Activated T-cell treated with anti-CD3 and anti-CD28 coated beads for 48 hours (primary cell): Measurements from ENCODE around the gene RELA.
A peak's percentile ranks its signal among the peaks of the same experiment; 100 is the strongest.
"Not testable (repeated sequence)": the region's sequence is repeated elsewhere in the genome, so short reads cannot be mapped to it uniquely, and the experiment has no call there.

Source experiments
- DNase-seq: peaks from one replicate; pipeline ENCODE4 v3.0.0-alpha.2; 2020; ENCODE audit warnings: low read depth

Gene RELA

DNA sequence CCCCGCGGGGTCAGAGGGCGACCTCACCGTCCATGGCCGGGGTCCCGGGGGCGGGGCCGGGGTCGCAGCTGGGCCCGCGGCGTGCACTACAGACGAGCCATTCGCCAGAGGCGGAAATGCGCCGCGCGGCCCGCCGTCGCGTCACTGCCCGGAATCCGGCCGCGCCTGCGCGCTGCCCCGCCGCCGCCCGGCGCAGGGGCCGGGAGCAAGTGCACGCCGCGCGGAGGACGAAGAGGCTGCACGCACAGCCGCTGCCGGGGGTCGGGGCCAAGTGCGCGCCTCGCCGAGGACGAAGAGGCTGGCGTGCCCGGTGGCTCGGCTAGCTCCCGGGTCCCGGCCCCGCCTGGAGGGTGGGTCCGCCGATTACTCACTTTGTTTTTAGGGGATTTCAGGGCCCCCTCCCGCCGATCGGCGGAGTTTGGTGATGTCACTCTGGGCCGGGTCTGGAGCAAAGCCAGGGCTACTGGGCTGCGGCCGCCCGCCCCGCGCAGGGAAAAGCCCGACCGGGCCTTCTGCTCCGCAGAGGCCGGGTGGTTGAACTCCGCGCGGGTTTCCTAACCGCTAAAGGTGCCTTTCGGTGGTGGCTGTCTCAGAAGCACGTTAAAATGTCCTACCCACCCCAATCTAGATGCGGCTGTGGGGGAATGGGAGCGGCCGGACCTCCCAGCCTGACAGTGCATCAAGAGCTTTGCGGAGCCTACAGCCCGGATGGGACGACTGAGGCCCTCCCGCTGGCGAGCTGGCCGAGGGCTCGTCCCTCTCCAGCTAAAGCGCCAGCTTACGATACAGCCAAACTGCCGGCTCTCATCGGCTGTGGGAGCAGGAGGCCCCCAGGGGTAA is at the start of gene RELA:
TSS of gene RELA (minus strand) at position 118 of the 840 bp plus-strand sequence. CDS start at position 34, 84 bp downstream.
- peak; percentile 95 for DNase-seq

DNA sequence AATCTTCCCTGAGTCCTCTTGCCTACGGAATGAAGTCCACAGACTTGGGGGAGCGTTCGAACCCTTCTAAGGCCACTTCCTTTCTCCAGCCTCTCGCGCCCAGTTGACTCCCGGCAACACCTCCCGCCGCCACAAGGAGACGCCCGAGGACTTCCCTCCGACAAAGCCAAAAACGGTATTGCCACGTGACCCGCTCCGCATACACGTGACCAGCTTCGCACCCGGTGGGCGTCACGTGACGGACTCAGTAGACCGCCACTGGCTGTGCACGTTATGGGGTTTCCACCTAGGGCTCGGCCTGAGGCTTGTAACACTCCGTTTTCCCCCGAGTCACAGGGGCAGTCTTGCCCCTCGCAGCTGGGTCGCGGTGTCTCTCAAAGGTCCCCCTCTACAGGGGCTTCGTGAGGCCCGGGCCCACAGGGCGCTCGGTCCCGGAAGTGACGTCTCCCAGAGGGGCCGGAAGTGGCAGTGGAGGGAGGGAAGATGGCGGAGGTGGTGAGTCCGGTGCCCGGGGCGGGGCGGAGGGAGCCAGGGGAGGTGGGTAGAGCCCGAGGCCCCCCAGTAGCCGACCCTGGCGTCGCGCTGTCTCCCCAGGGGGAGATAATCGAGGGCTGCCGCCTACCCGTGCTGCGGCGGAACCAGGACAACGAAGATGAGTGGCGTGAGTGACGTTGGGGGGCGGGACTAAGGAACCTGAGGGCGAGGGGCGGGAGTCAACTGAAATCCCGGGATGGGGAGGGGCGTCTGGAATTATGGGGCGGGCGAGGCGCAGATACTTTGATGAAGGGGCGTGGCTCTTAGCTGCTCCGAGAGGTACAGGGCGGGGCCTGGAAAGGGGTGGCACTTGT is 49.3 kb upstream of the RELA start, which contains the start of gene KAT5:
TSS of gene KAT5 (plus strand) at position 468 of the 848 bp plus-strand sequence. CDS start at position 484, 16 bp downstream.
- DNase-seq = peak; percentile 97

DNA sequence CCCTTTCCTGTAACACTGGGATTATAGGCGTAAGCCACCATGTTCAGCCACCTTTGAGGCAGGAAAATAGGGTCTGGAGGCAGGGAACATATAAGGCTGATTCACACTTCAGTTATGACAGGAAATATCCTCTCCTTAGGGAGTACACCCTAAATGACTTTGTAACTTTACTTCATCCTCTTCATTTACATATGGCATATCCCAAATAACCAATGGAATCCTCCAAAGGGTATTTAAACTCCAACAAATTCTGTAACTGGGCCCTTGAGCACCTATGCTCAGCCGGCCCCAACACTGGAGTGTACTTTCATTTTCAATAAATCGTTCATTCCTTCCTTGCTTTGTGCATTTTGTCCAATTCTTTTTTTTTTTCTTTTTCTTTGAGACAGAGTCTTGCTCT is 47.7 kb upstream of the RELA start:
- no peak for DNase-seq

DNA sequence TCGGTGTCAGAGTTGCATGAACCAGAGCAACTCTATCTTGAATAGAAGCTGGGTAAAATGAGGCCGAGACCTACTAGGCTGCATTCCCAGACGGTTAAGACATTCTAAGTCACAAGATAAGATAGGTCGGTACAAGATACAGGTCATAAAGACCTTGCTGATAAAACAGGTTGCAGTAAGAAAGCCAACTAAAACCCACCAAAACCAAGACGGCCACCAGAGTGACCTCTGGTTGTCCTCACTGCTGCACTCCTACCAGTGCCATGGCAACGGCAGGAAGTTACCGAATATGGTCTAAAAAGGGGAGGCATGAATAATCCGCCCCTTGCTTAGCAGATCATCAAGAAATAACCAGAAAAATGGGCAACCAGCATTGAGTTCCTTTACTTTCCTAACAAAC is 46.9 kb upstream of the RELA start:
- no peak for DNase-seq

DNA sequence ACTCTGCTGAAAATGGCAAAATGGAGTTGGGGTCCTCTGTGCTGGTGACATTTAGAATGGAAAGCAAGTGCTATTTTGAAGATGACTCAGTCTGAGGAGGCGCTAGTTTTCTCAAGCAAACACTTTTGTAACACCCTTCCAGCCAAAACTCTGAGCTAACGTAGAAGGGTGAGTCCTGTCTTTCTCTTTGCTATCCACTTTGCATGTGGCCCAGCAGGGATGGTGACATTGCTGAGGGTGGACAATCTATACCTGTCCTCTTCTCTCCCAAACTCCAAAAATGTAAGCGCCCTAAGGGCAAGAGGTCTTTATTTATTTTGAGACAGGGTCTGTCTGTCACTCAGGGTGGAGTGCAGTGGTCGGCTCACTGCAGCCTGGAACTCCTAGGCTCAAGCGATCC is 45.7 kb upstream of the RELA start:
- DNase-seq = no peak

DNA sequence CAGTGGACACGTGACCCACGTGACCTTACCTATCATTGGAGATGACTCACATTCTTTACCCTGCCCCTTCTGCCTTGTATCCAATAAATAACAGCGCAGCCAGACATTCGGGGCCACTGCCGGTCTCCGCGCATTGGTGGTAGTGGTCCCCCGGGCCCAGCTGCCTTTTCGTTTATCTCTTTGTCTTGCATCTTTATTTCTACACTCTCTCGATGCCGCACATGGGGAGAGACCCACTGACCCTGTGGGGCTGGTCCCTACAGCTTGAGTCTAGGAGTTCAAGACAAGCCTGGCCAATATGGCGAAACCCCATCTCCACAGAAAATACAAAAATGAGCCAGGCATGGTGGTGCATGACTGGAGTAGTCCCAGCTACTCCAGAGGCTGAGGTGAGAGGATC is 44.3 kb upstream of the RELA start:
- DNase-seq = not testable (repeated sequence)

DNA sequence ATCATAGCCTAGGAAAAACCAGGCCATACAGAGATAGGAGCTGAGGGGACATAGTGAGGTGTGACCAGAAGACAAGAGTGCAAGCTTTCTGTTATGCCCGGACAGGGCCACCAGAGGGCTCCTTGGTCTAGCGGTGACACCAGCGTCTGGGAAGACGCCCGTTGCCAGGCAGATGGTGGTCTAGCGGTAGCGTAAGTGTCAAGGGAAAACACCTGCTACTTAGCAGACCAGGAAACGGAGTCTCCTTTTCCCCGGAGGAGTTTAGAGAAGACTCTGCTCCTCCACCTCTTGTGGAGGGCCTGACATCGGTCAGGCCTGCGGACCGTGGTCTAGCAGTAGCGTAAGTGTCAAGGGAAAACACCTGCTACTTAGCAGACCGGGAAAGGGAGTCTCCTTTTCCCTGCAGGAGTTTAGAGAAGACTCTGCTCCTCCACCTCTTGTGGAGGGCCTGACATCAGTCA is 43.6 kb upstream of the RELA start:
- peak; percentile 72 for DNase-seq

DNA sequence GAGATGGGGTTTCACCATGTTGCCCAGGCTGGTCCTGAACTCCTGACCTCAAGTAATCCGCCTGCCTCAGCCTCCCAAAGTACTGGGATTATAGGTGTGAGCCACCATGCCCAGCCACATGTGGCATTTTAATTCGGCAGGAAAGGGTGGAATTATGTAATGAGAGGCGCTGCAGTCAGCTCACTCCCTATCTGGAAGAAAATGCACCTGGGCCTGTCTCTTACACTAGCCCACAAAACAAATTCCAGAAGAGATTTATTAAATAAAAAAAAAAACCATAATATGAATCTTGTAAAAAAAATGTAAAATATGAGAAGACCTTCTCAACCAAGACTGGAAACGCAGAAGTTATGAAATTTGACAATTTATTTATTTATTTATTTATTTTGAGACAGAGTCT is 41.1 kb upstream of the RELA start:
- no peak for DNase-seq

DNA sequence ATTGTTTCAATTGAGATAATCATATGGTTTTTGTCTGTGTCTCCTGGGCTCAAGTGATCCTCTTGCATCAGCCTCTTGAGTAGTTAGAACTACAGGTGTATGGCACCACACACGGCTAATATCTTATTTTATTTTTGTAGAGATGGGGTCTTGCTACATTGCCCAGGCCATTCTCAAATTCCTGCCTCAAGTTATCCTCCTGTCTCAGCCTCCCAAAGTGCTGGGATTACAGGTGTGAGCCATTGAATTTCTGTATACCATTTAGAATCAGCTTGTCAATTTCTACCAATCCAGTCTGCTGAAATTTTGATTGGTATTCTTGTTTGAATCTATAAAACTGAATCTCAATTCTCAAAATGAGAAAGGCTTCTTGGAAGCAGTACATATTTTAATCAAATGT is 39.0 kb upstream of the RELA start:
- no peak for DNase-seq

DNA sequence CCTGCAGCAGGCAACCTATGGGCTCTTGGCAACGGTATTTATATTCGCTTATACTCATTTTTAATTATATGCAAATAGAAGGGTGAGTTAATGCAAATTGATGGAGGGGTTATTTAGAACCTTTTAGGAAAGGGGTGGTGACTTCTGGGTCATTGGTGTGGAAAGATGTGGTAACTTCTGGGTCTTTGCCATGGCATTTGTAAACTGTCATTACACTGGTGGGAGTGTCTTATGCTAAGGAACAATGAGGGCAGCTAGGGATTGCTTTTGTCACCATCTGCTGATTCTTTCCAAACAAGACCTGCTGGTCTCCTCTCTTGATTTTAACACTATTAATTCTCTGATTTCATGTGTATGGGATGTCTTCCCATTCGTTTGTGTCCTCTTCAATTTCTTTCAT is 37.7 kb upstream of the RELA start:
- DNase-seq = no peak

DNA sequence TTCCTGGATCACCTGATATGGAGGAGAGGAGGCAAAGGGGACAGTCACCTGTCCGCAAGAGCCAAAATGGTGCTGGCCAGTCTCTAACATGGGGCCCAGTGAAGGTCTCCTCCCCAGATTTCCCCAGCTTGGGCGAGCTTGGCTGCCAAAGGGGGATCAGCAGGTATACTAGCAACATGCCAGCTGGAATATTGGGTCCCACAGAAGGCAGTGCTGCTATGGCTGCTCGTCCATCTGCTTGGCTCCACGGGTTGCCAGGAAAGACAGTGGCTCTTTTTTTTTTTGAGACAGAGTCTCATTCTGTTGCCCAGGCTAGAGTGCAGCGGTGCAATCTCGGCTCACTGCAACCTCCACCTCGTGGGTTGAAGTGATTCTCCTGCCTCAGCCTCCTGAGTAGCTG is 36.6 kb upstream of the RELA start:
- DNase-seq = no peak

DNA sequence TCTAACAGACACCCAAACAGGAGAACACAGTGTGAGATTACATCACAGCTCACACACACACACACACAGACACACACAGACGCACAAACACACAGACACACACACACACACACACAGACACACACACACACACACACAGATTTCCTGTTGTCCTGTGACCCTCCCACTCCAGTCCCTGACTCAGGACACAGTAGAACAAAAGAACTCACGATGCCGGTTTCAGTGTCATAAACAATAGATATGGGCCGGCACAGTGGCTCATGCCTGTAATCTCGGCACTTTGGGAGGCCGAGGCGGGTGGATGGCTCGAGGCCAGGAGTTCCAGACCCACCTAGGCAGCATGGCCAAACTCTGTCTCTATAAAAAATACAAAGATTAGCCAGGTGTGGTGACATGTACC is 35.5 kb upstream of the RELA start:
- DNase-seq = no peak

DNA sequence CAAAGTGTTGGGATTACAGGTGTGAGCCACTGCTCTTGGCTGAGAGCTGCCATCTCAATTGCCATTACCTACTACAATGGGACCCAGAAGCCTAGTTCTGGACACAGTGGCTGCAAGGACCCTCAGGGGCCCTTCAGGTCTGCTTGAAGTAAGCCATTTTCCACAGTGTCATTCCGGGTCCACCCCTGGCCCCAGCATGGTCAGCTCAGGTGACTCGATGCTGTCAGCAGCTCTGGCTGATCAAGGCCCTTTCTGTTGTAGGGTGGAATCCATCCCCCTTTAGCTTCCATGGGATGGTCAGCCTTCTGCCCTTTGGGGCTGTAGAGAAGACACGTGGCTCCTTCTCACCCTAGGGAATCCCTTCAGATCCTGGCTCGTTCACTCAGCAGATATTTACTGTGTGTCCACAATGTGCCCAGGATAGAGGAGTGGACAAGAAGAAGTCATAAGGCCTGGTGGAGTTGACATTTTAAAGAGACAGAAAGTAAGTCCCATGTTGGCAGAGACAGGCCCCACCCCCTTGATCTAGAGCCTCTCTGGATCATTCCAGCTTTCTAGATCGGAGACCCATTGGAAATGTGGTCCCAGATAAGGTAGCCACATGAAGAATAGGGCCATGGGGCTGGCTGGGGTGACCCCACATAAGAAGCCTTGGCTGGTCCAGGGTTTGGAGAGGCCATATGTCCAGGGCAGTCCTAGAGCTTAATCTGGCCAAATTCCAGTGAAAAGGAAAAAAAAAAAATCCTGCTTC is 34.3 kb upstream of the RELA start:
- no peak for DNase-seq

DNA sequence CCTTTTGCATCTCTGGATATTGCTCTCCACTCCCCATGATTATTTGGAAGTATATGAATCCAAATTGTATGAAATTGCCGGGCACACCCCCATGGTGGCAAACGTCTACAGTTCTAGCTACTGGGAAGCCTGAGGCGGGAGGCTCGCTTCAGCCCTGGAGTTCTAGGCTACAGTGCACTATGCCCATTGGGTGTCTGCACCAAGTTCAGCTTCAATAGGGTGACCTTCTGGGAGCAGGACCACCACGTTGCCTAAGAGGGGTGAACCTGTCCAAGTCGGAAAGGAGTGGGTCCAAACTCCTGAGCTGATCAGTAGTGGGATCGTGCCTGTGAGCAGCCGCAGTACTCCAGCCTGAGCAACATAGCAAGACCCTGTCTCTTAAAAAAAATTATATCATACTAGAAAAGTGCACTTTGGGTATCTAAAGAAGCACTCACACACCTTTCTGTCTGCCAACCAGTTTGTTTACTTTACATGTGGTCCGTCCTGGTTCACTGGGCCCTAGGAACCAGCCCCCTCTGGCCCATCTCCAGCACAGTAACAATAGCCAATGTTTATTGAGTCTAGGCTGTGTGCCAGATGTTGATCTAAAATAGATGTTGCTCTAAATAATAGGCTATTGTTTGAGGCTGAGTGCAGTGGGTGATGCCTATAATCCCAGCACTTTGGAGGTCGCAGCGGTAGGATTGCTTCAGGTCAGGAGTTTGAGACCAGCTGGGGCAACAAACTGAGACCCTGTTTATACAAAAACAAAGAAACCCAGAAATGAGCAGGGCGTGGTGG is 32.9 kb upstream of the RELA start:
- no peak for DNase-seq

DNA sequence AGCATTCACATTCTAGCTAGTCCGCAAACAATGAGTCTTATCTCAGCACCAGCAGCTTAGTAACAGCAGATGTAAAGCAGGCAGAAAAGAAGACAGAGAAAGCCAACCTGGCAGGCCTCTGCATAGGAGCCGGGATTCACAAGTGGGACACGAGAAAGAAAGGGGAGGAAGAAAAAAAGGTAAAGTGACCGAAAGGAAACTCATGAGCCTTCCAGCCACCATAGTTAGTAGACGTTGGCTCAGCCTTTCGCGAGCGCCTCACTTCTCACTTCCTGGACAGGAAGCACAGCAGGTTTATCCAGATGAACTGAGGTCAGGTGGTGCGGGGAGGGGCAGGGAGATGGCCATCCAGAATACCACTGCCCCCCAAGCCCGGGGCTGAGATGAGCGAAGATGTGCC is 29.7 kb upstream of the RELA start:
- DNase-seq = no peak

DNA sequence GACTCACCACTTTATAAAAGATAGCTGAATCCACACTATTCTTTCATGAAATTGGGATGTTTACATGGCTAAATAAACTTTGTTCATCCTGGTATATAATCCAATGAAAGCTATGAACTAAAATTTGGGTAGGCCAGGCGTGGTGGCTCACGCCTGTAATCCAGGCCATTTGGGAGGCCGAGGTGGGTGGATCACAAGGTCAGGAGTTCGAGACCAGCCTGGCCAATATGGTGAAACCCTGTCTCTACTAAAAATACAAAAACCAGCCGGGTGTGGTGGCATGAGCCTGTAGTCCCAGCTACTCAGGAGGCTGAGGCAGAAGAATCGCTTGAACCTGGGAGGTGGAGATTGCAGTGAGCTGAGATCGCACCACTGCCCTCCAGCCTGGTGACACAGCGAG is 29.1 kb upstream of the RELA start:
- not testable (repeated sequence) for DNase-seq

DNA sequence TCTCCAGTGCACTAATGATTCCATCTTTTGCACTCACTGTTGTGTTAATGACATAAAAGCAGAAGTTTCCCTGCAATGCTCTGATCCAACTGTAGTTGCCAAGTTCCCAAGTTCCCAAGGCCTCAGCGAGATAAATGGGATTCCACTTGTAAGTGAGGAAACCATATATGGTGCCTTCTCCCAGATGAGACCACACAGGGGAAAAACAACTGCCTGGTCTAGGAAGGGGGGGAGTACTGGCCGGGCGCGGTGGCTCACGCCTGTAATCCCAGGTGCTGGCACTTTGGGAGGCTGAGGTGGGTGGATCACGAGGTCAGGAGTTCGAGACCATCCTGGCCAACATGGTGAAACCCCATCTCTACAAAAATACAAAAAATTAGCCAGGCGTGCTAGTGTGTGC is 23.3 kb upstream of the RELA start:
- DNase-seq = no peak

DNA sequence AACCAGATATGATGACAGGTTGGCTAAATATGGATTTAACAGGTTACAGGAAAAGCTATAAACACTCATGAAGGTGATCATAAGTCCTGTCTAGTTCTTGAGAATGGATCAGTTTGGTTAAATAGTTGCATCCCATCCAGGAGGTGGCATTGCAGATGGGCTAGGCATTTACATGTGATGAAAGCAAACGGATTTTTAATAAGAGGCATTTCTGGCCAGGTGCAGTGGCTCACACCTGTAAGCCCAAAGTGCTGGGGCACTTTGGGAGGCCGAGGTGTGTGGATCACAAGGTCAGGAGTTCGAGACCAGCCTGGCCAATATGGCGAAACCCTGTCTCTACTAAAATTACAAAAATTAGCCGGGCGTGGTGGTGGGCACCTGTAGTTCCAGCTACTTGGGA is 20.8 kb upstream of the RELA start:
- not testable (repeated sequence) for DNase-seq

DNA sequence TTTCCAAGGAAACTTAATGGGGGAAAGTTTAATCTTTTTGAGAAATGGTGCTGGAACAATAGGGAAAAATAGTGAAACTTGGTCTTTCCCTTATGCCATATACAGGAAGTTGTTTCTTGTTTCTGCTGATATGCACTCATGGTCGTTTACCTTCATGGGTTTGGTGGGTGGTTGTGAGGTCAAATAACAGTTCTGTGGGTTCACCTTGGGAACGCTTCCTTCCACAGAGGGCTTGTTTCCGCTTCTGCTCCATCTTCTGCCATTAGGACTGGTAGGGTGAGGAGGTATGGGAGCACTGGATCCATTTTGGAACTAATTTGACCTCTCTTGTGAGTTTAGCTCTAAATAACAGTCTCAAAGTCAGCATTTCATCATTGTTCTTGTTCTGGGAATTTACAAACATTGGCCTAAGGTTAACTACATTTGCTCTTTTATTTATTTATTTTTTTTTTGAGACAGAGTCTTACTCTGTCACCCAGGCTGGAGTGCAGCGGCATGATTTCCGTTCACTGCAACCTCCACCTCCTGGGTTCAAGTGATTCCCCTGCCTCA is 17.6 kb upstream of the RELA start:
- DNase-seq = no peak

DNA sequence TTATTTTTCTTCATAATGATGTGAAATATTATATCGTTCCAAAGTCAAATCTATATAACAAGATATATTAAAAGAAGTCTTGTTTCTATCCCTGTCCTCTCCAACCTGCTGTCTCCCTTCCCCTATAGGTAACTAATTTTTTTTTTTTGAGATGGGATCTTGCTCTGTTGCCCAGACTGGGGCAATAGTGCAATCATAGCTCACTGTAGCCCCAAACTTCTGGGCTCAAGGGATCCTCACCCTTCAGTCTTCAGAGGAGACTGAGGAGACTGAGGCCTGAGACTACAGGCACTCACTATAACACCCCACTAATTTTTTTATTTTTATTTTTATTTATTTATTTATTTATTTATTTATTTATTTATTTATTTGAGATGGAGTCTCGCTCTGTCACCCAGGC is 10.3 kb upstream of the RELA start:
- DNase-seq = no peak

DNA sequence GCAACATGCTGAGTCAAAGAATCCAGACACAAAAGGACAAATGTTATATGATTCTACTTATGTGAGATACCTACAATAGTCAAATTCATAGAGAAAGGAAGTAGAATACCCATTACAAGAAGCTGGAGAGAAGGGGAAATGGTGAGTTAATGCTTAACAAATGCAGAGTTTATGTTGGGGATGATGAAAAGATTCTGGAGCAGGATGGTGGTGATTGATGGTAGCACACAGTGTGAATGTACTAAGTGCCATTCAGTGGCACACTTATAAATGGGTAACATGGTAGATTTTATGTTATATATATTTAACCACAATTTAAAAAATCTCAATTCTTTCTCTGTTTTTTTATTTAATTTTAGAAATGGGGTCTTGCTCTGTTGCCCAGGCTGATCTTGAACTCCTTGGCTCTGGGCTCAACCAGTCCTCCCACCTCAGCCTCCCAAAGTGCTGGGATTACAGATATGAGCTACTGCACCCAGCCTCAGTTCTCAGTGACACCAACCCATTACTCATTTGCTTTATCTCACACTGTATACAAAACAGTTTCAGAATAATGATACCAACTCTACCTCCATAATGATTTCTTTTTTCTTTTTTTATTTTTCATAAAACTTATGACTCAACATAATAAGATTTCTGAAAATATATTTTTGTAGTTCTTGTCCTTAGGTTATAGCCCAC is 9.6 kb upstream of the RELA start:
- DNase-seq = no peak
